Mesenchymal stem cell (in vitro differentiated cells and primary cell): Measurements from ENCODE around the gene IMMP1L.

Source experiments
- DNase-seq: peaks from one replicate; pipeline ENCODE4 v3.0.0-alpha.2; 2013
- H2AFZ ChIP-seq: one replicate; pipeline ENCODE4 v1.6.1; 2013; ENCODE audit warnings: low read depth, mild to moderate bottlenecking, control low read depth, inconsistent platforms, low read length, moderate library complexity
- H2AK5ac ChIP-seq: 2 replicates; pipeline ENCODE4 v1.6.1; 2013; ENCODE audit warnings: low read length, moderate library complexity, mild to moderate bottlenecking, inconsistent platforms; ENCODE audit not compliant: severe bottlenecking
- H2BK120ac ChIP-seq: one replicate; pipeline ENCODE4 v1.6.1; 2013; ENCODE audit warnings: low read depth, mild to moderate bottlenecking, inconsistent platforms, low read length, moderate library complexity
- H2BK12ac ChIP-seq, 2 experiments: one replicate each; pipeline ENCODE4 v1.6.1; 2013; ENCODE audit warnings: inconsistent platforms in 2 of 2, low read length in 2 of 2, mild to moderate bottlenecking in 2 of 2, moderate library complexity in 2 of 2, control low read depth in 1 of 2
- H2BK15ac ChIP-seq: one replicate; pipeline ENCODE4 v1.6.1; 2013; ENCODE audit warnings: mild to moderate bottlenecking, low read depth, inconsistent platforms; ENCODE audit not compliant: poor library complexity, severe bottlenecking
- H2BK5ac ChIP-seq: 2 replicates; pipeline ENCODE4 v1.6.1; 2013; ENCODE audit warnings: low read depth, mild to moderate bottlenecking, low read length, control low read depth, inconsistent platforms; ENCODE audit not compliant: poor library complexity, severe bottlenecking
- H3K14ac ChIP-seq, 2 experiments: one replicate each; pipeline ENCODE4 v1.6.1; 2013; ENCODE audit warnings: inconsistent platforms in 2 of 2, low read length in 2 of 2, control low read depth in 1 of 2, mild to moderate bottlenecking in 1 of 2, moderate library complexity in 1 of 2
- H3K18ac ChIP-seq, 2 experiments: one replicate each; pipeline ENCODE4 v1.6.1; 2013; ENCODE audit warnings: inconsistent platforms in 2 of 2, low read length in 2 of 2, control low read depth in 1 of 2, low read depth in 1 of 2, mild to moderate bottlenecking in 1 of 2
- H3K23ac ChIP-seq, 2 experiments: one replicate each; pipeline ENCODE4 v1.6.1; 2013; ENCODE audit warnings: inconsistent platforms in 2 of 2, low read length in 2 of 2, mild to moderate bottlenecking in 2 of 2, moderate library complexity in 2 of 2, control low read depth in 1 of 2
- H3K27ac ChIP-seq: 2 replicates; pipeline ENCODE4 v1.5.1; 2013; ENCODE audit warnings: mild to moderate bottlenecking, moderate library complexity, low read length, control low read depth, inconsistent platforms; ENCODE audit not compliant: poor library complexity, severe bottlenecking
- H3K27me3 ChIP-seq, 2 experiments: 2 replicates each; pipeline versions ENCODE4 v1.6.1 to v1.7.0; 2013; ENCODE audit warnings: low read length in 2 of 2, mild to moderate bottlenecking in 2 of 2, moderate library complexity in 2 of 2, control low read depth in 1 of 2, inconsistent platforms in 1 of 2; ENCODE audit not compliant: control insufficient read depth in 1 of 2, insufficient read depth in 1 of 2
- H3K36me3 ChIP-seq, 2 experiments: 2 replicates each; pipeline versions ENCODE4 v1.6.1 to v1.7.0; 2013; ENCODE audit warnings: low read length in 2 of 2, control low read depth in 1 of 2, inconsistent platforms in 1 of 2, low read depth in 1 of 2, mild to moderate bottlenecking in 1 of 2; ENCODE audit not compliant: insufficient read depth in 2 of 2, control insufficient read depth in 1 of 2
- H3K4ac ChIP-seq, 2 experiments: one replicate each; pipeline ENCODE4 v1.6.1; 2013; ENCODE audit warnings: inconsistent platforms in 2 of 2, low read length in 2 of 2, mild to moderate bottlenecking in 2 of 2, moderate library complexity in 2 of 2, control low read depth in 1 of 2, low read depth in 1 of 2
- H3K4me1 ChIP-seq: 2 replicates; pipeline ENCODE4 v1.6.1; 2013; ENCODE audit warnings: low read depth, low read length, control low read depth; ENCODE audit not compliant: control insufficient read depth, insufficient read depth
- H3K4me2 ChIP-seq: 2 replicates; pipeline ENCODE4 v1.6.1; 2013; ENCODE audit warnings: low read length, mild to moderate bottlenecking, inconsistent platforms; ENCODE audit not compliant: poor library complexity, severe bottlenecking
- H3K4me3 ChIP-seq, 2 experiments: 2 replicates each; pipeline versions ENCODE4 v1.5.1 to v1.7.0; 2013; ENCODE audit warnings: low read length in 2 of 2, mild to moderate bottlenecking in 2 of 2, control low read depth in 1 of 2, low read depth in 1 of 2; ENCODE audit not compliant: insufficient read depth in 1 of 2
- H3K79me1 ChIP-seq: replicated peaks from 2 replicates; pipeline ENCODE4 v1.6.1; 2013; ENCODE audit warnings: mild to moderate bottlenecking, control low read depth, low read length, inconsistent platforms; ENCODE audit not compliant: poor library complexity, severe bottlenecking
- H3K9ac ChIP-seq: 2 replicates; pipeline ENCODE4 v1.7.0; 2013; ENCODE audit warnings: mild to moderate bottlenecking, low read length, moderate library complexity
- H3K9me3 ChIP-seq: 2 replicates; pipeline ENCODE4 v1.7.0; 2013; ENCODE audit warnings: mild to moderate bottlenecking, low read length; ENCODE audit not compliant: control insufficient read depth
- H4K8ac ChIP-seq: one replicate; pipeline ENCODE4 v1.6.1; 2013; ENCODE audit warnings: inconsistent platforms, mild to moderate bottlenecking, low read length, moderate library complexity
- H4K91ac ChIP-seq: one replicate; pipeline ENCODE4 v1.6.1; 2013; ENCODE audit warnings: mild to moderate bottlenecking, low read length, inconsistent platforms
- WGBS: methylation state at CpG from one replicate; pipeline ENCODE4 v1.1.7; 2013; ENCODE audit warnings: mixed read lengths; 5-methylcytosine and 5-hydroxymethylcytosine counted together

Gene IMMP1L

DNA sequence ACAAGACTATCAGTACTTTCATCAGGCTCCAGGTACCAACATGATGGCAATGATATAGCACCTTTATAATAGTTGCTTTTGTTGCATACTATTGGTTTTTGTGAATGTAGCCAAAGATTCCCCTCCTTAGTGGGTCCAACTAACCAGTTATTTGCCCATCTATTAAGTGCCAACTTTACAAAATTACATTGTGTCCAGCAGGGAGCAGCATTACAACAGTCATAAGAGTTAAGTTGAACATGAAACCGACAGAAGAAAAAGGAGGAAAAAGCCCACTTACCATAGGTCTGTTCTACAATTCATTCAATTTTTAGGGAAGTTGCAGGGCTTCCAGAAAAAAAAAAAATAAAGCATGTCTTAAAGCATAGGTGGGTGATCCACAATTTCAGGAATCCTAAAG lies 21.6 kb downstream of the IMMP1L start:
- H3K9me3 ChIP-seq, result no peaks in the 10 kb centered on the region
- WGBS, result no CpG with 5 or more reads among the region's 1 CpG

GRCh38 chr11:31484497-31484896 lies 24.9 kb downstream of the IMMP1L start:
- Histone ChIP-seq H3K79me1 (no peaks in the 10 kb centered on the region), H2BK5ac (no peak overlapping the region), H4K91ac (no peak overlapping the region), H2BK120ac (no peak overlapping the region), H3K4me1 (no peaks in the 10 kb centered on the region), H2AK5ac (no peak overlapping the region), H3K18ac (no peak overlapping the region), H2BK12ac (no peak overlapping the region), H2BK15ac (no peak overlapping the region), H4K8ac (no peak overlapping the region), H3K36me3 (no peaks in the 10 kb centered on the region), H3K14ac (no peak overlapping the region), H3K27ac (no peak overlapping the region), H3K4me2 (no peak overlapping the region), H3K4me3 (no peak overlapping the region), H3K9ac (no peak overlapping the region), H2AFZ (no peak overlapping the region), H3K9me3 (no peaks in the 10 kb centered on the region), H3K23ac (no peak overlapping the region), H3K27me3 (no peaks in the 10 kb centered on the region), H3K4ac (no peak overlapping the region)
- no peak for DNase-seq
- WGBS, result 71% methylated on average over 1 of the region's 4 CpGs

More for the DNA sequence above, 21.6 kb downstream of the IMMP1L start:
- Histone ChIP-seq H2AK5ac (no peak overlapping the region), H3K4ac (no peak overlapping the region), H3K4me2 (no peak overlapping the region), H3K36me3 (no peaks in the 10 kb centered on the region), H2AFZ (no peak overlapping the region), H3K27ac (no peak overlapping the region), H4K8ac (no peak overlapping the region), H3K14ac (no peak overlapping the region), H3K23ac (no peak overlapping the region), H3K27me3 (no peaks in the 10 kb centered on the region), H3K4me1 (no peaks in the 10 kb centered on the region), H2BK12ac (no peak overlapping the region), H3K9ac (no peak overlapping the region), H3K18ac (no peak overlapping the region), H4K91ac (no peak overlapping the region), H3K4me3 (no peak overlapping the region), H2BK5ac (no peak overlapping the region), H2BK15ac (no peak overlapping the region), H2BK120ac (no peak overlapping the region), H3K79me1 (no peaks in the 10 kb centered on the region)
- DNase-seq, result peak; percentile 70

DNA sequence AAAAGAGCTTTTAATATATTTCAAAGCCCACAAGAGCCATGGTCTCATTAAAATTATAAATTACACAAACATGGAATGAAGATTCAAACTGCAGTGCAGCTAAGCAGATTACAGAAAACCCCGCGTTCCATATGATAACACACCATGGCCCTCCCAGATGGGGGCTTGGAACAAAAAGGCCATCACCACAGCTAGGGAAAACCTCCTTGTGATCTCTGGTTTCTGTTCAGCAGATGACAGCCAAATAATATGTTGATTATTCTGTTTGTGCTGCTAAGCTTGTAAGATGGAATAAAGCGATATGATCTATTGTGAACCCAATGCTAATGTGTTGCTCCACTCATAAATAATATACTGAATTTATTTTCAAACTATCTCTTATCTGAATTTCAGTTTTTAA lies 28.5 kb downstream of the IMMP1L start:
- Histone ChIP-seq H3K9ac (no peak overlapping the region), H3K4me1 (no peaks in the 10 kb centered on the region), H2AFZ (no peak overlapping the region), H3K4me2 (no peak overlapping the region), H3K27ac (no peak overlapping the region), H3K14ac (no peak overlapping the region), H3K4ac (no peak overlapping the region), H2BK15ac (no peak overlapping the region), H4K91ac (no peak overlapping the region), H3K27me3 (no peaks in the 10 kb centered on the region), H2AK5ac (no peak overlapping the region), H3K18ac (no peak overlapping the region), H3K79me1 (peaks cover 6% of the 10 kb centered on the region), H3K9me3 (no peaks in the 10 kb centered on the region), H3K23ac (no peak overlapping the region), H4K8ac (no peak overlapping the region), H3K36me3 (no peaks in the 10 kb centered on the region), H3K4me3 (no peak overlapping the region), H2BK12ac (no peak overlapping the region), H2BK5ac (no peak overlapping the region), H2BK120ac (no peak overlapping the region)
- no peak for DNase-seq
- 100% methylated on average over 2 of the region's 3 CpGs for WGBS

DNA sequence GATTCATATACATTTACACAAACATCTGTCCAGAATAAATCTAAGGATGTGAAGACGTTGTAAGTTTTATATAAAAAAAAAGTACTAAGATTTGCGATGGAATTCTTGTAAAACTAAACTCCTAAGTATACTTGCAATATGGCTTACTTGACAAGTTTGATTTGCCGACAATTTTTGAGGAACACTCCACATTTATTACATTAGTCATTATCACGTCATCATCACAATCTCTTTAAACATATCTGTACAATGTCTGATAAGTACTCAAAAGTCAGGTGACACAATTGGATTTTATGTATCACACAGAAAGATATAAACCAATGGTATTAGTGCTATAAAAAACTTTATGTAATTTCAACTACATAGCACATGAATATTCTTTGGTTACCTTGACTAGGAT lies 30.4 kb downstream of the IMMP1L start:
- no peaks in the 10 kb centered on the region for H3K36me3 ChIP-seq
- H2AK5ac ChIP-seq, result no peak overlapping the region
- no peak overlapping the region for H3K23ac ChIP-seq
- no peak overlapping the region for H3K27ac ChIP-seq
- H3K27me3 ChIP-seq, result no peaks in the 10 kb centered on the region
- no peak overlapping the region for H2AFZ ChIP-seq
- H3K9me3 ChIP-seq, result no peaks in the 10 kb centered on the region
- H2BK12ac ChIP-seq, result no peak overlapping the region
- H3K9ac ChIP-seq, result no peak overlapping the region
- WGBS, result 92% methylated on average over 3 of the region's 4 CpGs
- no peak overlapping the region for H2BK15ac ChIP-seq
- no peak for DNase-seq
- H3K14ac ChIP-seq, result no peak overlapping the region
- no peaks in the 10 kb centered on the region for H3K4me1 ChIP-seq
- H3K4me2 ChIP-seq, result no peak overlapping the region
- no peak overlapping the region for H2BK120ac ChIP-seq
- no peak overlapping the region for H3K4me3 ChIP-seq
- peaks cover 8% of the 10 kb centered on the region for H3K79me1 ChIP-seq
- H4K8ac ChIP-seq, result no peak overlapping the region
- H2BK5ac ChIP-seq, result no peak overlapping the region
- H4K91ac ChIP-seq, result no peak overlapping the region
- H3K4ac ChIP-seq, result no peak overlapping the region
- no peak overlapping the region for H3K18ac ChIP-seq
